NOMO-1 (cell line): Measurements from ENCODE around the gene ERC2.

Experiments used
- DNase-seq, 2 experiments: peaks; one replicate each; lab custom pipeline; 2025; ENCODE audit not compliant: unreplicated experiment in 2 of 2; lab: John Stamatoyannopoulos, UW

The ERC2 gene

DNA sequence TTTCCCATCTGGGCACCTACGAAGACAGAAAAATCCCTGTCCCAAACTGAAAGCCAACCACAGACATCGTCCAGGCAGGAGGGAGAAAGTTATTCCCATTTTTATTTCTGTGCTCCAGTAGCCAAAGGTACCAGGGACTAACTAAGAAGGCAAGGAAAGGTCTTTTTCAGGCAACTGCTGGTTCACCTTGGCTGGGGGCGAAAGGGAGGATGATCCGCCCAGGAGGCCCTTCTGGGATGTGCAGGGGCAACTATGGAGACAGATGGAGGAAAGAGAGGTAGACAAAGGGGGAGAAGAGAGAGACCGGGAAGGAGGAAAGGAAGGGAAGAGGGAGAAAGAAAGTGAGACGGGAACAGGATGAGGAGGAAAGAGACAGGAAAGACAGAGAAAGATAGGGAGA is 994.5 kb downstream of the ERC2 start:
- no peak for DNase-seq

DNA sequence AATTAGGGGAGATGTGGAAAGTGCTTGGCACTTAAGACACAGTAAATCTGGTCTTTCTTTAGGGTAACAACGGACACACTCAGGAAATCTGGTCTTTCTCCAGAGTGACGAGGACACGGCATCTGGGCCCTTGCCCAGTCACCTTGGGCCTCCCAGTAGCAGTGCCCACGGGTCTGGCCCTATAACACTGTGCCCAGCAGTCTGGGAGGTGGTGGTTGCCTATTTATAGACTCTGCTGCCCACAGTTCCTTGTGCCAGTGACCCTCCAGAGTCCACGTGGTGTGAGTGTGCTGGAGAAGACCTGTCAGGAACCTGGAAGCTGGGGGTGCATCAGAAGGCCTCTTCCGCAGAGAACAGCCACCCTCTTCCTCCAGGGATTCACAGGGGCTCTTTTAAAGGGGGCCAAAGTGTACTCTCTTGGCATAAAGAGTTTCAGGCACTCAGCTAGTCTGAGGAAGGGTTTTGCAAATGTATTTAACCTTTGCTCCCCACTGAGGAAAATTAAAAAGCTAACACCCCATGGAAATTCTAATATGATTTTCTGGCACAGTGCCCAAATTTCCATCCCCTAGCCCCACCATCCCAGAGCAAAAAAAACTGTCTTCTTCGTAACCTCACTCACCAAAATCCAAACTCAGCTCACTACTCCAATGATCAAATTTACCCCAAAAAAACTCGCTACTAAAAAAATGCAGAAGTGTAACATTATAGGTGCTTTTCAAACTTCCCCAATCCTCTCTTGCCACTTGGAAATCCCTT is 996.6 kb downstream of the ERC2 start:
- no peak for DNase-seq

DNA sequence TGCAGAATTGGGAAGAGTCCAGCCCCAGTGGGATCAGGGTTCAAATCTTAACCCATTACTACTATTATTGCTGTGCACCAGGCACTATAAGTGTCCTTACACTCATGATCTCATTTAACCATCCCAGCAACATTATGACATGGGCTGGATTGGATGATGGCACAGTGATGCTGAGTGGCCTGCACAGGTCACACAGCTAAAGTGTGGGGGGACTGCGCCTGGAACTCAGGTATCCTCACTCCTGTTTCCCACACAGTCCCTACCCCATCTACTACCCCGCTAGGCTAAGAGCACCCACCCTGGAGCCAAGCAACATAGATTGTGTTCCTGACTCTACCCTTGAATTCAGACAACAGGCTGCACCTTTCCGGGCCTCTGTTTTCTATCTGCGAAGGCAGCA is 997.2 kb downstream of the ERC2 start:
- DNase-seq: no peak

GRCh38 chr3:55469957-55470526 is 998.2 kb downstream of the ERC2 start:
- DNase-seq: no peak

DNA sequence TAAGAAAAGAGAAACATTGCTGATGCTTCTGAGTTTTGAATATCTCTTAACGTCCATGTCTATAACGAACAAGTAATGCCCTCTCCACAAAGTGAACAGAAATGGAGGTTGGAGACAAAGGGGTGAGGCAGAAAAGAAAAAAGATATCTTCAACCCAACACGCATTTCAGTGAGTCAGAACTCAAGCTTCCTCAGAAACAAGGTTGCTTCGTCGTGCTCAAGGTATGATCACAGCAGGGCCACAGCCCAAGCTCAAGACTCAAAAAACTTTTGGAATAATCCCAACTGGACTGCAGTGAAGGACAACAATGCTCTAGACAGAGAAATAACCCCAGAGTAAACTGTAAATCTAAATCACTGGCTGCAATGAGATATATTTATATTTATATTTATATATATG is 1000.0 kb downstream of the ERC2 start:
- no peak for DNase-seq

DNA sequence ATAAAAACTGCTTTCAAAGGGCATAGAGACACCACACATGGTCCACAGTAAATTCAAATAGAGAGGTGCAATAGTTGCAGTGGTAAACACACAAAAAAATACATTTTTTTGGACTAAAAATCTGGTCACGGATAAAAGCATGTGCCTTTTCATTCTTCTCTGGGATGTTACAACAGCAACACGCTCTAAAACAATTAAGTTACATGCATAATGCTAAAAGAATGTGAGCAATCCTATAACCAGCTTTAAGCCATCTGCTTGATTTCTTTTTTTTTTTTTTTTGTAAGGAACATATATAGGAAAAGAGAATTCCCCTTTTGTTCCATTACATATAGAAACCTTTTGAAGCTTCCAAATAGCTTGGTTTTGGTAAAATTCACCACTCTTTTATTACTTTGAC is 1001.2 kb downstream of the ERC2 start:
- no peak for DNase-seq

DNA sequence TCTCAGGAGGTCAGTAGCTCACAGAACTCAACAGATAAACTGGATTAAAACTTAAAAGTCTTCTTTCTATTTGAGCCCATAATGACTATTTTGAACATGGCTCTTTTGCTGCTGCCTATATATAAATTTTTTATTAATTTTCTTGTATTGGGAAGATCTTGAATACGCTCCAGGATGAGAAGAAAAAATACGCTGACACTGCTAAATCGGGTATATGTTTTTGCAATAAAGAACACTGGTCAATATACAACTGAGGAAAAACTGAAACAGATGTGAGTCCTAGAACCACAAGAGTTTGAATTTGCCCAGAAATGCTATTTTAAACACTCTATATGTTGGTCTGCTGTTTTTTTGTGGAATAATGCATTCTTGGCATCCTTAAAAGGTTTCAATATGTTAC is 1001.7 kb downstream of the ERC2 start:
- DNase-seq: no peak

DNA sequence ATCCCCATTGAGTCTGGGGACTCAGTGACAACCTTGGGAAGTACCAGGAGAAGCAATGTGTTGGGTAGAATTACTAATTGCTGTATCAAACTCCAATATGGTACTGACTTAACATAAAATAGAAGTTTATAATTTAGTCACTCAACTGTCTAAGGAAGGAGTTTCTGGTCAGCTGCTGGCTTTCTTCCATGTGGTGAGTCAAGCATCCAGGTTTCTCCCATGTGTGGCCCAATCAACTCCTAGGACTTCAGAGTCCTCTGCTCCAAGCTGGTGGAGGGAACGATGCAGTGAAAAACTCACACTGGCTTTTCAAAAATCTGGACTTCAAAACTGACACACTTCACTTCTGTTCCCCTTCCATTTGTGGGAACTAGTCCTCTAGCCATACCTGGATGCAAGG is 1006.4 kb downstream of the ERC2 start:
- no peak for DNase-seq

GRCh38 chr3:55459838-55460237 is 1008.4 kb downstream of the ERC2 start:
- no peak for DNase-seq
